ENCODE results near the gene ZNF260.

The ZNF260 gene

GRCh38 chr19:36528194-36528920, at the start of gene ZNF260:
Gene ZNF260 (minus strand): TSS chr19:36528271. CDS start chr19:36515238, 13,033 bp downstream.
- peak; percentile 84 for DNase-seq (ENCODE audit: low read depth, low spot score)
- peak within 1 kb of the TSS; percentile 81 for H3K27ac ChIP-seq

- H3K27ac ChIP-seq = no peak overlapping the region
- no peak for DNase-seq (ENCODE audit: low read depth, low spot score)
These were observed 49.4 kb upstream of the ZNF260 start for GRCh38 chr19:36577271-36577996.

- peak overlapping the region; percentile 78 for H3K27ac ChIP-seq
These were observed 46.7 kb upstream of the ZNF260 start for GRCh38 chr19:36574741-36575140.

GRCh38 chr19:36573895-36574720, 46.0 kb upstream of the ZNF260 start:
- no peak for DNase-seq (ENCODE audit: low read depth, low spot score)
- H3K27ac ChIP-seq = peak overlapping the region; percentile 78

More at GRCh38 chr19:36574741-36575140, 46.7 kb upstream of the ZNF260 start:
- DNase-seq (ENCODE audit: low read depth, low spot score) = no peak

GRCh38 chr19:36573020-36573894, 45.2 kb upstream of the ZNF260 start, which contains the start of gene ZNF529:
Gene ZNF529 (minus strand): TSS chr19:36573292. CDS start chr19:36572346, 946 bp downstream.
- peak within 1 kb of the TSS; percentile 78 for H3K27ac ChIP-seq
- peak; percentile 40 for DNase-seq (ENCODE audit: low read depth, low spot score)

GRCh38 chr19:36572593-36573019, 44.5 kb upstream of the ZNF260 start:
- H3K27ac ChIP-seq = peak overlapping the region; percentile 78
- DNase-seq (ENCODE audit: low read depth, low spot score) = no peak

GRCh38 chr19:36564391-36564790, 36.3 kb upstream of the ZNF260 start:
- no peak overlapping the region for H3K27ac ChIP-seq

GRCh38 chr19:36547001-36547732, 19.1 kb upstream of the ZNF260 start:
- no peak for DNase-seq (ENCODE audit: low read depth, low spot score)
- no peak overlapping the region for H3K27ac ChIP-seq

More at GRCh38 chr19:36564391-36564790, 36.3 kb upstream of the ZNF260 start:
- DNase-seq (ENCODE audit: low read depth, low spot score) = no peak

GRCh38 chr19:36528921-36529518, 949 bp upstream of the ZNF260 start:
- no peak for DNase-seq (ENCODE audit: low read depth, low spot score)
- H3K27ac ChIP-seq = peak overlapping the region; percentile 81

GRCh38 chr19:36527873-36528193, 238 bp downstream of the ZNF260 start:
- no peak for DNase-seq (ENCODE audit: low read depth, low spot score)
- peak overlapping the region; percentile 81 for H3K27ac ChIP-seq

- DNase-seq (ENCODE audit: low read depth, low spot score) = no peak
These were observed 730 bp downstream of the ZNF260 start for GRCh38 chr19:36527341-36527740.

GRCh38 chr19:36526581-36526980, 1.5 kb downstream of the ZNF260 start:
- peak; percentile 20 for DNase-seq (ENCODE audit: low read depth, low spot score)
- peak overlapping the region; percentile 81 for H3K27ac ChIP-seq

More at GRCh38 chr19:36527341-36527740, 730 bp downstream of the ZNF260 start:
- H3K27ac ChIP-seq = peak overlapping the region; percentile 81

- no peak for DNase-seq (ENCODE audit: low read depth, low spot score)
- no peak overlapping the region for H3K27ac ChIP-seq
These were observed 3.5 kb downstream of the ZNF260 start for GRCh38 chr19:36524617-36525016.

- no peak for DNase-seq (ENCODE audit: low read depth, low spot score)
- H3K27ac ChIP-seq = no peak overlapping the region
These were observed 14.0 kb downstream of the ZNF260 start for GRCh38 chr19:36514012-36514612.

GRCh38 chr19:36508325-36508724, 19.7 kb downstream of the ZNF260 start:
- no peak for DNase-seq (ENCODE audit: low read depth, low spot score)
- H3K27ac ChIP-seq = no peak overlapping the region

- no peak for DNase-seq (ENCODE audit: low read depth, low spot score)
- no peak overlapping the region for H3K27ac ChIP-seq
These were observed 26.1 kb downstream of the ZNF260 start for GRCh38 chr19:36501973-36502372.

GRCh38 chr19:36497001-36497400, 31.1 kb downstream of the ZNF260 start:
- H3K27ac ChIP-seq = no peak overlapping the region
- DNase-seq (ENCODE audit: low read depth, low spot score) = no peak

Data from epithelial cell of prostate (primary cell).